Gastrocnemius medialis (tissue), 4 donors: ENCODE data around the gene PIK3R6.

Source experiments
- CTCF ChIP-seq, 5 experiments: fragments of 450-650 bp in 3 of 5; fragments of 200-600 bp in 2 of 5; sonication (generic) in 2 of 5; IDR thresholded peaks in 4 of 5; conservative IDR thresholded peaks in 1 of 5; 1 replicate in 4 of 5; 2 replicates in 1 of 5; pipeline ENCODE4 v1.5.1; 2016 to 2019; ENCODE audit warnings: antibody characterized with exemption in 5 of 5, mild to moderate bottlenecking in 3 of 5, moderate library complexity in 3 of 5
- POLR2A ChIP-seq, 2 donors: fragments of 450-650 bp; IDR thresholded peaks; one replicate each; pipeline ENCODE4 v1.6.1; 2017; ENCODE audit warnings: antibody characterized with exemption in 2 of 2, mild to moderate bottlenecking in 2 of 2, moderate library complexity in 2 of 2

DNA sequence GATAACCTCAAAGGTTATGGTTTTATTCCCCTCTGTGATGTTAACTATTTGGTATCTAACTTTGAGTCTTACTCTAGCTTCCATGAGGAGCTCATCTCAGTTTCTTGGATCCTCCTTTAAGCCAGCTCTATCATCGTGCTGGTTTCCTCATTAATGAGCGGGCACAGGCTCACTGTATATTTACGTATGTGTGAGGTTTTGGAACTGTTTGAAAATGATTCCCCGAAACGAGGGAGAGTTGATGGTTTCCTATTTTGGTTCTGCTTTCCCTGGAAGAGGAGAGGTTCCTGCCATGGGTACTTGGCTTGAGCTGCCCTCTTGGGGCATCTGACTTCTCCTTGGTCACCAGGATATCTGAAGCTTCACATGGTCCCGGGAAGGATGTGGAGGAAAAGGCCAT, 32.7 kb upstream of the PIK3R6 start:
- TF ChIP-seq CTCF (IDR thresholded peaks at IDR 0.05 in 4 of 5, conservative IDR thresholded peaks at IDR 0.05 in 1 of 5): no peak
- no peak for TF ChIP-seq POLR2A (IDR thresholded peaks at IDR 0.05)
